GM19193 (cell line): ENCODE results near the gene HHIPL1.

ENCODE experiments used
- POLR2A ChIP-seq: IDR thresholded peaks from 4 replicates; pipeline ENCODE4 v1.6.1; 2011; ENCODE audit not compliant: insufficient read depth, insufficient read length; ENCODE audit errors: extremely low read depth

The HHIPL1 gene

DNA sequence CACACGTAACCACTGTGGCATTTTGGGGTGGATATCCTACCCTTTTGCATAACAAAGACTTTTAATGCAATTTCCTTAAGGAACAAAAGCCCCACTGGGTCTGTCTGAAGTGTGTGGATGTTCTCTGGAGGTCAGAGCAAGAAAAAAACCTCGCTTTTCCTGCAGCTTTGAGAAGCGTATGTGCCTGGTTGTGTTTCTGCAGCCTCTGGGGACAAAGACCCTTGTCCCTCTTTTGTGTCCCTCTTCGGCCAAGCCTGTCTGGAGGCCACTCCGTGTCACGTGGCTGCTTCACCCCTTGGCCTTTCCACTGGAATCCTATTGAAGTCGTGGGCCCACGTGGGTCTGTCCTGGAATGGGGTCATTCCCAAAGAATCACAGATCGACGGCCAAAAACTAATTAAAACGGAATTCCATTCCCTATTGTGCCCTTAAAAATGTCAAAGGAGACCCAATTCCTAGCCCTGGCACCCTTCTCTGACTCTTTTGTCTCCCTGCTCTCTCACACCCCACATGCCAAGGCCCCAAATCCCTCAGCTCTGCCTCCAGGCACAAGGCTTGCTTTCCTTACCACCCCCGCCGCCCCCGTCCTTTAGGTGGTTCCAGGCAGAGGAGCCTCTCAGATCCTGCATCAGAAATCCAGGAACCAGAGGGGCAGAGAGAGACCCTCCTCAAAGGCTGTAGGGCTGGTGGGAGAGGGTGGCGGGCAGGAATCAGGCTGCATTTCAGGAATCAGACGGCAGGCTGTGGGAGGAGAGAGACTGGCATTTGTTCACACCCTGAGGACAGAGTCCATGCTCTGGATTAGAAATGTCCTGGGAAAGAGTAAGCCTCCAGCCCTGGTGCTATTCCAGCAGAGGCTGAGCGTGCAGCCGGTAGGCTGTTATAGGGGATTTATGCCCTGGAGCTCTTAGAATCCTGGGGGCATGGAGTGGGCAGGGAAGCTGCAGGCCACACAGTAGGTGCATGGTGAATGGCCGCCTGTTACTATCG lies 26.6 kb downstream of the HHIPL1 start:
- no peak for TF ChIP-seq POLR2A

DNA sequence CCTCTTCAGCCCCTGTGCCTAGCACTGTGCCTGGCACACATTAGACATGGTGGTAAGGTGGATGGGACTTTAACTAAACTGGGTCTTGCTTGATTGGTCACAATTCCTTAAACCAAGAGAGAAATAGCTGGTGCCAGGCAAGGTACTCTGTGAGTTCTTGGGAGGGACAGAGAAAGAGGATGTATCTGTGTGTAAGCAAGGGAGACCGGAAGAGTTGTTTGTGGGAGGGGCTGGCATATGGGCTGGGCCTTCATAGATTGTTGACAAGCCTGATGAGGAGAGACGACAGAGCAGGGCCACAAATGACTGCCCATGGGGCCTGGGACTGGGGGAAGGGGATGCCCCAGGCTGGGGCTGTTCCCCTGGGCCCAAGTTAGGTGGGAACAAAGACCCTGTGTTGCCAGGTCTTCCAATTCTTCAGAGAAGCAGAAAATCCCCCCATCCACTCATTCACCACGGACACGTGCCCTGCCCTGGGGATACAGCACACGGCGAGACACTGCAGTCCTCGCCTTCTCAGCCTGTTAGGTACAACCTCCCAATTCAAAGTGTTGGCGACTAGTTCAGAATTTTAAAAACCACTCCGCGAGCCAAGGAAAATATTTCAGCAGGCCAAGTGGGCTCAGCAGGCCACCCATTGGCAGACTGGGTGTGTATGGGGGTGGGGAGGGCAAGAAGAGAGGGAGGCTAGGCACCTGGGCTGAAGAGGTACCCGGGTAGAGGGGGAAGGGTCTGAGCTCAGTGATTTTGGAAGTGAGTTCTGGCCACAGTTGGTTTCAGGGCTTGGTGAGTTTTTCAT lies 27.8 kb downstream of the HHIPL1 start:
- no peak for TF ChIP-seq POLR2A

DNA sequence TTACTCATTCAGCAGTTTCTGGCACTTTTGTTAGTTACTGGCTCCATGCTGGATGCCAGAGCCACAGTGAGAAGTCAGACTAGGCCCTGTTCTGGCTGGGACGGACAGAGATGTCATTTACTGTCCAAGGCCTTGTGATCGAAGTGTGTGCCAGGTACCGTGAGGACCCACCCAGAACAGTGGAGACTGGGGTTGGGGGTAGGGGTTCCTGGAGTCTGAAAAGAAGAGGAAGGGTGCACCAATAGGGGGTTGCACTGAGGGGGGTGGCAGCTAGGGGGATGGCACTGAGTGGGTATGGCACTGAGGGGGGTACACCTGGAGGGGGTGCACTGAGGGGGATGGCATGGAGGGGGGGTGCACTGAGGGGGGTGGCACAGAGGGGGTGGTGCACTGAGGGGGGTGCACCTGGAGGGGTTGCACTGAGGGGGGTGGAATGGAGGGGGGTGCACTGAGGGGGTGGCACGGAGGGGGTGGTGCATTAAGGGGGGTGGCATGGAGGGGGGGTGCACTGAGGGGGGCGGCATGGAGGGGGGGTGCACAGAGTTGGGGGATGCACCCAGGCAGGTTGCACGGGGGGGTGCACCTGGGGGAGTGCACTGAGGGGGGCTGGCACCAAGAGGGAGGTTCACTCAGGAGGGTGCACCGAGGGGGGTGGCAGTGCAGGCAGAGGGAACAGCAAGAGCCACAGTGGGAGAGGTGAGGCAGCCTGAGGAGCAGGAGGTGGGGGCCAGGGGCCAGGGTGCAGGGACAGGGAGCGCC lies 28.6 kb downstream of the HHIPL1 start:
- TF ChIP-seq POLR2A = no peak

DNA sequence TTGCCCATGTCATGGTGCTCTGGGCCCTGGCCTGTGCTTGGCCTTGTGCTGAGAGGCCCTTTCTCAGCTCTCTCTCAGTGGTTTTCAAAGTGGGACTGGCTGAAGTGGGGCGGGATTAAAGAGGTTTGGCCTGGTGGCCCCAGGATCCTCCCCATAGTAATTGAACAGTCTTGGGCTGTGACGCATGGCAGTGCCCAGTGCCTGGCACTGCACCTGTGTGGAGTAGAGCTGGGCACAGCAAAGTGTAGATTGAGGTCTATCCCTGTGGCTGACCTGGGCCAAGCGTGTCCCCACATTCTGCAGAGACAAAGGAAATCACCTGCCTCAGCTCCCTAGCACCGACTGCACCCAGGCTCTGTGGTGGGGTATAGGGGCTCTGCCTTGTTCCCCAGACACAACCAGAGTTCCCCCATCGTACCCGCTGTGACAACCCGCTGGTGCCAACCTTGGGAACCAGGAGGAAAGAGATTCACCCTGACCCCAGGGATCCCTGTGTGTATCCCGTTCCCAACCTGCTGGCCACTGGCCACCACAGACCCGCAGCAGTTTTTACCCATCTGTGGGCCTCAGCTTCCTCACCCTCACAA lies 29.2 kb downstream of the HHIPL1 start:
- no peak for TF ChIP-seq POLR2A

DNA sequence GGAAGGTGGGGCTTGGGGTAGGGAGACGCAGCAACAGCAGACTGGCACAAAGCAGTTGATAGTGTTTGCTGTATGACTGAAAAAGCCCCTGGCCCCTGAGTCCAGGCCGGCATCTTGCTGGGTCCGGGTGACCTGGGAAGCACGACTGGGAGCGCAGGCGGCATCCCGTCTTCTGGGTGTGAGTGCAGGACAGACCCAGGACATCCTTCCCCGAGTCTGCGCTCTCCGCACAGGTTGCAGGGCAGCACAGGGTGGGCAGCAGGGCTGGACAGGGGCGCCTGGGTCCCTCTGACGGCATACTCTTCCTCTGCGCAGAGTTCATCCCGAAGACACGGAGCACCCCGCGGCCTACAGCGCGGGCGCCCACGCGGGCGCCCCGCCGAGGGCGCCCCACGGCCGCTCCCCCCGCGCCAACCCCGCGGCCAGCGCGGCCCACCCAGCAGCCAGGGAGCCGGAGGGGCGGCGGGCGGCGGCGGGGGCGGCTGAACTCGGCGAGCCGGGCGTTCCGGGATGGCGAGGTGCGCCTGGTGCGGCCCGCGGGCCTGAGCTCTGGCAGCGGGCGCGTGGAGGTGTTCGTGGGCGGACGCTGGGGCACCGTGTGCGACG lies 29.9 kb downstream of the HHIPL1 start:
- TF ChIP-seq POLR2A = no peak

DNA sequence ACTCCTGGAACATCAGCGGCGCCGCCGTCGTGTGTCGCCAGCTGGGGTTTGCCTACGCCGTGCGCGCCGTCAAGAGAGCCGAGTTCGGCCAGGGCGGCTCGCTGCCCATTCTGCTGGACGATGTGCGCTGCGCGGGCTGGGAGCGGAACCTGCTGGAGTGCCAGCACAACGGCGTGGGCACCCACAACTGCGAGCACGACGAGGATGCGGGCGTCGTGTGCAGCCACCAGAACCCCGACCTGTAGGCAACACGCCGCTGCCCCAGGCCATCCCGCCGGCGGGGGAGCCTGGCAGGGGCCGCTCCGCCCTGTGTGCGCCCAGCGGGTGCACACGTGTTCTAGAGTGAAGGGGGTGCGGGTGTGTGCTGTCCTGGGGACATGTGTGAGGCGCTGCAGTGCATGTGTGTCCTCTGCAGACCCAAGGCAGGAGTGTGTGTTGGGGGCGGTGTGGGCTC lies 30.5 kb downstream of the HHIPL1 start:
- no peak for TF ChIP-seq POLR2A

DNA sequence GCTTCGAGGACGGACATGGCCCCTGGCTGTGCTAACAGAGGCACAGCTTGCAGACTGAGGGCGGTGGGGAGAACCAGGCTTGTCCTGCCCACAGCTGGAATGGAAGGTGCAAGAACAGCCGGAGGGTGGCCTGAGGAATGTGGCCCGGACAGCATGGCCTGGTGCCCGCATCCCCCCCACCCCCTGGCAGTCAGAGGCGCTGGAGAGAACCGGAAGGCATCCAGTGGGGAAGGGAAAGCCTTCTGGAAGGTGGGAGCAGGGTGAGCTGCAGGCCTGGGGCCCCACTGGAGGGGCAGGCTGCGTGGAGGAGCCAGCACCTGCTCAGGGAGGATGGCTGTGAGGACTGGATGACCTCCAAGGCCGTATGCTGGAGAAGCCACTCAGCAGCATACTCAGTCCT lies 31.0 kb downstream of the HHIPL1 start:
- TF ChIP-seq POLR2A = no peak

DNA sequence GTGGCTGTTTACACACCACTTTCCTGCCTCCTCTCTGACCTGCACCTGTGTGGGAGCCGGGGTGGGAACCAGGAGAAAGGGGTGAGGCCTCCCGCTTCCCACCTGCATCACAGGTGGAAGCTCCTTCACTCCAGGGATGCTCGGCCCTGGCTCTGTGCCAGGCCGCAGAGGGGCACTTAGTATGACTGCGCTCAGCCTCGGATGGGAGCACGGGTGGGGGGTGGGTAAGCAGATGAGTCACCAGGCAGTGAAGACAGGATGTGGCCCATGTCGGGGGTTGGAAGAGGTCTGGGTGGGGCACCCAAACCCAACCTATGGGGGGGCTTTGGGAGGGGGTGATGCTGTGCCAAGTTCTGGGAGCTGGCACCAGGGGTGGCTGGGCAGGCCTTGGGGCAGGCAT lies 31.7 kb downstream of the HHIPL1 start:
- no peak for TF ChIP-seq POLR2A

DNA sequence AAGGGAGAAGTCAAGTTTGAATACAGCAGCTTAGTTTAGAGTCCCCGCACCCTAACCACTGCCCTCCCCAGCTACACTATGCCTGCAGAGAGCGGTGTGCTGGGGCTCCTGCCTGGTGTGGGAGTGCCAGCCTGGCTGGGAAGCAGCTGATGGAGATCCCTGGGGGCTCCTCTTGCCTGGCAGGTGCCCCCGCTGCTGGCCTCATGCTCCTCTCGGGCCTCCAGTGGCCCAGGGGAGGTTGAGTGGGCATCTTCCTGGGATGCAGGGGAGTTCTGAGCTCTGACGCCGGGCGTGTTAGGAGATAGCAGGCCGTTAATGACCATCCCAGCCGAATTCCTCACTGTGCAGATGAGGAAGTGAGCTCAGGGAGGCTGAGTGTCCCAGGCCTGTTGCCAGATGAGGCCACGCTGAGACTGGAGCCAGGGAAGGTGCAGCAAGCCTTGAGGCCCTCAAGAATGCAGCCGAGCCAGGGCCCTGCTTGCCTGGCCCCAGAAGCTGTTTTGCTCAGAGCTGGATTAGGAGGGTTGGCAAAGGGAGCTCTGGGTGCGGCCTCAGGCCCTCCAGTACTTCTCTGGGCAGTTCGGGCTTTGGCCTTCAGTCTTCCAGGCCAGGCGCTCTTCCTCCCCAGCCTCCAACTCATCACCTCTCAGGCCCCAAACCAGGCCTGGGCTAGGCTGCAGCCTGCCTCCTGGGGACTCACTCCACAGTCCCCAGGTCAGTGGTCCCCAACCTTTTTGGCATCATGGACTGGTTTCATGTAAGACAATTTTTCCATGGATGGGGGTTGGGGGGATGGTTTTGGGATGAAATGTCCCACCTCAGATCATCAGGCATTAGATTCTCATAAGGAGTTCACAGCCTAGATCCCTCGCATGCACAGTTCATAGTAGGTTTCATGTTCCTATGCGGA lies 32.6 kb downstream of the HHIPL1 start:
- no peak for TF ChIP-seq POLR2A

DNA sequence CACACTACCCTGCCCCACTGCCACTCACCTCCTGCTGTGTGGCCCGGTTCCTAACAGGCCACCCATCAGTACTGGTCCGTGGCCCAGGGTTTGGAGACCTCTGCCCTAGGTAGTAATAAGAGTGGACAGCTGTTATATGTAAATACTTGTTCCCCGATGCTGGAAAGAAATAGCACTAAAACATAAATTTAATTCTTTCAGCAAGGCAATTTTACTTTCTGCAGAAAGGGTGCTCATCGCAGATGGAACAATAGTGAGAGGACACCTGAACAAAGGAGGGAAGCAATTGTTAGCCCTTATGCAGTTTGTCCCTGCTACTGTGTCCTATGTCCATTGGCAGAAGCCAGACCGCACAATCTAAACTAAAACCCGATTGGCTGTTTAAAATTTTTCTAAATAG lies 33.3 kb downstream of the HHIPL1 start:
- TF ChIP-seq POLR2A = no peak

DNA sequence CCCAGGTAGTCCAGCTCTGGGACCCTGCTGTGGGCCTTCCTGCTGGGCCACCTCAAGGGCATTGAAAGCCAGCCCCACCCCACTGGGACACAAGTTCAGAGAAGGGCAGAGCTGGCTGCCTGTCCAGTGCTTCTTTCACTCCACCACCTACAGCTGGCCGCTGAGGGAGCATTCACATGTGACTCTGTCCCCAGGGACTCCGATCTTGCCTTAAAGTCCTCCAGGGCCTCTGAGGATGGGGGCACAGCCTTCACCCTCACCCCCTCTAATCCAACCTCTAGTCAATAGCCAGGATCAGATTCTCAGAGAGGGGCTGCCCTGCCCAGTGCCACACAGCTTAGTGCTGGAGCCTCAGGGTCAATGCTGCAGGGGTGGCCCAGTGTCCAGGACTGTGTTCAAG lies 34.2 kb downstream of the HHIPL1 start:
- no peak for TF ChIP-seq POLR2A

DNA sequence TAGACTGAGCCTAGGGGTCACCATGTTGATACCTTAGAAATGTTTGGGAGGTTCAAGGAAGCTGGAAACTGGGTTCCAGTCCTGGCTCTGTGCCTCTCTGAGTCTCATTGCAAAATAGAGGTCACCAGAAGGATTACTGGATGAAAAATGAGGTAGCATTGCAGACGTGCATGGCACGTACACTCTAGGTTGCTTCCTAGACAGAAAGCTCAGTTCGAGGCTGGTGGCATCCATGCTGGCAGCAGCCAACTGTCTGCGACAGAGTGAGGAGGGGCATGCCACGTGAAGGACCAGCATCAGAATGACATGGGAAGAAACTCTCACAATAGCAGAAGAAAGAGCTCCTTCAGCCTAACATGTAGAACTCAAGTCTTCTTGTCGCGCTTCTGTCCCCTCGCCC lies 34.6 kb downstream of the HHIPL1 start:
- no peak for TF ChIP-seq POLR2A

DNA sequence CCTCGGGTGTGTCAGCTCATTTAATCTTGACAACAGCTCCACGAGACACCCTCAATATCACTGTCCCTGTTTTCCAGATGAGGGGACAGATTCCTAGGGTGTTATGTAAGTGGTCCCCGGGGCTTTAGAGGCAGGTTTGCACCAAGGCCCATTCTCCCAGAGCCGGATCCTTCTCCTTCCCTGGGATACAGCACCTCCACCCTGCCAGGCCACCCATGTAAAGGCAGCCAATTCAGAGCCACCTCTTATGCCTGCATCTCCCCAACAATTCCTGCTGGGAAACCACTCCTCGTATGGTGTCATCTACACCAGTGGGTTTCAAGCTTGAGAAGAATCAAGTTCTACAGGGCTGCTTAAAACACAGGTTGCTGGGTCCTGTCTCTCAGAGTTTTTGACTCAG lies 35.1 kb downstream of the HHIPL1 start:
- no peak for TF ChIP-seq POLR2A
